PC-9 (cell line): ENCODE data around the gene HAGHL. TPM values are rescaled to one million over a fixed set of nuclear protein-coding genes. Genes with fewer than 3 reads are reported as not detected.

Experiments
- BruUV-seq: library from RNA; stranded (reverse); fragments of 400-500 nt; replicated peaks from 2 replicates; lab custom pipeline; 2021; lab: Mats Ljungman, UMichigan
- CTCF ChIA-PET: fragments of 300-600 bp; sonication (Branson Sonifier 250); formaldehyde crosslinking; loops from one replicate; lab custom pipeline; 2022; ENCODE audit warnings: antibody characterized with exemption; lab: Charles Lee
- POLR2A ChIA-PET: fragments of 300-600 bp; sonication (Branson Sonifier 250); formaldehyde crosslinking; loops from one replicate; lab custom pipeline; 2022; ENCODE audit warnings: antibody characterized with exemption; ENCODE audit not compliant: unreplicated experiment; lab: Charles Lee
- DNase-seq, 2 experiments: peaks; one replicate each; pipeline versions ENCODE4 v3.0.0 to v3.0.0-alpha.2; 2015 to 2022; ENCODE audit warnings: mixed read lengths in 1 of 2
- H2AFZ ChIP-seq: fragments of 200-600 bp; sonication (generic); 2 replicates; pipeline ENCODE4 v1.8.1; 2017; ENCODE audit warnings: antibody characterized with exemption
- H3F3A ChIP-seq: fragments of 200-600 bp; sonication (generic); 2 replicates; pipeline ENCODE4 v1.8.1; 2017; ENCODE audit warnings: antibody characterized with exemption, mild to moderate bottlenecking, low read depth; ENCODE audit not compliant: insufficient read depth
- H3K27ac ChIP-seq: fragments of 200-600 bp; sonication (generic); 2 replicates; pipeline ENCODE4 v1.6.1; 2016; ENCODE audit warnings: mixed run types
- H3K27me3 ChIP-seq: fragments of 200-600 bp; sonication (generic); 2 replicates; pipeline ENCODE4 v1.6.1; 2016; ENCODE audit warnings: low read depth, mixed run types; ENCODE audit not compliant: insufficient read depth
- H3K36me3 ChIP-seq: fragments of 200-600 bp; sonication (generic); 2 replicates; pipeline ENCODE4 v1.6.1; 2016; ENCODE audit warnings: low read depth, mixed run types
- H3K4me1 ChIP-seq: fragments of 200-600 bp; sonication (generic); replicated peaks from 2 replicates; pipeline ENCODE4 v1.6.1; 2016; ENCODE audit warnings: mixed run types; ENCODE audit not compliant: insufficient read depth
- H3K4me2 ChIP-seq: fragments of 200-600 bp; sonication (generic); 2 replicates; pipeline ENCODE4 v1.6.1; 2017; ENCODE audit warnings: mixed run types
- H3K4me3 ChIP-seq: fragments of 200-600 bp; sonication (generic); 2 replicates; pipeline ENCODE4 v1.6.1; 2016; ENCODE audit warnings: mixed run types
- H3K79me2 ChIP-seq: fragments of 200-600 bp; sonication (generic); 2 replicates; pipeline ENCODE4 v1.6.1; 2017; ENCODE audit warnings: low read depth, mixed run types
- H3K9me2 ChIP-seq: fragments of 200-600 bp; sonication (generic); 2 replicates; pipeline ENCODE4 v1.8.1; 2017; ENCODE audit warnings: mild to moderate bottlenecking; ENCODE audit not compliant: insufficient read depth
- H3K9me3 ChIP-seq: fragments of 200-600 bp; sonication (generic); 2 replicates; pipeline ENCODE4 v1.8.1; 2016; ENCODE audit warnings: low read depth; ENCODE audit not compliant: insufficient read depth
- H4K20me1 ChIP-seq: fragments of 200-600 bp; sonication (generic); 2 replicates; pipeline ENCODE4 v1.8.1; 2017; ENCODE audit not compliant: insufficient read depth
- EZH2 ChIP-seq: fragments of 200-600 bp; sonication (generic); IDR thresholded peaks from 2 replicates; pipeline ENCODE4 v1.8.0; 2017; ENCODE audit warnings: antibody characterized with exemption, low read depth
- intact Hi-C: fragments of 100-400 bp; cut with micrococcal nuclease; formaldehyde crosslinking; loops from one replicate; pipeline ENCODE4 v1.10.0; 2022; ENCODE audit not compliant: unreplicated experiment
- total RNA-seq: library from RNA; stranded (reverse); gene quantifications from 2 replicates; pipeline ENCODE4 v1.2.3, GENCODE V29; 2021
- TF ChIP-seq, protein P1 (sequence below): fragments of 200-600 bp; sonication (generic); conservative IDR thresholded peaks from 2 replicates; pipeline ENCODE4 v1.6.1; 2017; ENCODE audit warnings: mixed run types, antibody characterized with exemption, mild to moderate bottlenecking, moderate library complexity

The HAGHL gene
- total RNA-seq, 1 experiment from 2014 or later = 31.0 TPM

DNA sequence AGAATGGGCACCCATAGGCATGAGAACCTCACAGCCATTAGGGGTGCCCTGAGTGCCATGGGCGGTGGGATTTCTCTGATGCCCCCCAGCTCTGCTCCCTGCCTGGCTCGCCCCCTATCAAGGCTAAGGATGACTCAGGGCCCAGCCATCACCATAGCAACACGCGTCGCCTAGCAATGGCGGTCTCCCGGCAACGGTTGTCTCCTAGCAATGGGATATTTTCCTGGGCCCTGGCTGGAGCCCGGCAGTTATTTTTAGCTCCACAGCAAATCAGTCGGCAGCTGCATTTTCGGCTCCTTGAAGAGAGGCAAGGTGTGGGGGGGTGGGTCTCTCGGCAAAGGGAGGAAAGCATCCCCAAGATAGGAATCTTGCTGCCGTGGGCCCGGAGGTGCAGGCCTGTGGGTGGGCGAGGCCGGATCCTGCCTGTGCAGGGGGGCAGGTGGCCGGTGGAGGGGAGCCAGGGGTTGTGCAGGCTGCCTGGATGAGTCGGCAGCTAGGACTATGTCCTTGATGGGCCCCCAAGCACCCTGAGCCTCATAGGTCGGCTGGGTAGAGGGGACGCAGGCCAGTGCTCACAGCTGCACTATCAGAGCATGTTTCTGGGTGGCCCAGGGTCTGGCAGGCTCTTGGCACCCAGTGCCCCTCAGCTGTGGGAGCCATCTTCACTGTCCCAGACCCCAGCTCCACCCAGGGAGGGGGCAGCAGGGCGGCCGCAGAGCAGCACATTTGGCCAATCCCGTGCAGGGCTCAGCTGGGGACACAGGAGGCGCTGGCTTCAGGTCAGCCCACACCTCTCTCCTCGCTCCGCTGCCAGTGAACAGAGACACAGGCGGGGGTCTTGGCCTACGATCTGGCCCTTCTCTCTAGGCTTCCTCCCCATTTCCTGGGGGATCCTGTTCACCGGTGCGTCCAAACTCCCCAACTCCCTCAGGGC, 17.1 kb upstream of the HAGHL start:
- H3K36me3 ChIP-seq = no peaks in the 10 kb centered on the region
- no peak overlapping the region for H2AFZ ChIP-seq
- no peaks in the 10 kb centered on the region for H4K20me1 ChIP-seq
- no peaks in the 10 kb centered on the region for H3K9me3 ChIP-seq
- BruUV-seq = no TSS peak
- H3K4me2 ChIP-seq = no peak overlapping the region
- H3K4me1 ChIP-seq = peaks cover 25% of the 10 kb centered on the region
- H3K27me3 ChIP-seq = peaks cover 47% of the 10 kb centered on the region
- no peaks in the 10 kb centered on the region for H3K79me2 ChIP-seq
- intact Hi-C loops = loop anchor here (5.0 kb wide), 1 partner anchor 262 kb away; the partner anchor contains the start of gene LMF1
- peak; percentile 66 for DNase-seq
- H3K9me2 ChIP-seq = no peaks in the 10 kb centered on the region
- TF ChIP-seq, protein P1, sequence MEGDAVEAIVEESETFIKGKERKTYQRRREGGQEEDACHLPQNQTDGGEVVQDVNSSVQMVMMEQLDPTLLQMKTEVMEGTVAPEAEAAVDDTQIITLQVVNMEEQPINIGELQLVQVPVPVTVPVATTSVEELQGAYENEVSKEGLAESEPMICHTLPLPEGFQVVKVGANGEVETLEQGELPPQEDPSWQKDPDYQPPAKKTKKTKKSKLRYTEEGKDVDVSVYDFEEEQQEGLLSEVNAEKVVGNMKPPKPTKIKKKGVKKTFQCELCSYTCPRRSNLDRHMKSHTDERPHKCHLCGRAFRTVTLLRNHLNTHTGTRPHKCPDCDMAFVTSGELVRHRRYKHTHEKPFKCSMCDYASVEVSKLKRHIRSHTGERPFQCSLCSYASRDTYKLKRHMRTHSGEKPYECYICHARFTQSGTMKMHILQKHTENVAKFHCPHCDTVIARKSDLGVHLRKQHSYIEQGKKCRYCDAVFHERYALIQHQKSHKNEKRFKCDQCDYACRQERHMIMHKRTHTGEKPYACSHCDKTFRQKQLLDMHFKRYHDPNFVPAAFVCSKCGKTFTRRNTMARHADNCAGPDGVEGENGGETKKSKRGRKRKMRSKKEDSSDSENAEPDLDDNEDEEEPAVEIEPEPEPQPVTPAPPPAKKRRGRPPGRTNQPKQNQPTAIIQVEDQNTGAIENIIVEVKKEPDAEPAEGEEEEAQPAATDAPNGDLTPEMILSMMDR = no peak
- no peak for TF ChIP-seq EZH2
- no peak overlapping the region for H3K27ac ChIP-seq
- H3F3A ChIP-seq = peaks cover 30% of the 10 kb centered on the region
- ChIA-PET POLR2A (no interaction called here), CTCF (no interaction called here)
- no peak overlapping the region for H3K4me3 ChIP-seq

DNA sequence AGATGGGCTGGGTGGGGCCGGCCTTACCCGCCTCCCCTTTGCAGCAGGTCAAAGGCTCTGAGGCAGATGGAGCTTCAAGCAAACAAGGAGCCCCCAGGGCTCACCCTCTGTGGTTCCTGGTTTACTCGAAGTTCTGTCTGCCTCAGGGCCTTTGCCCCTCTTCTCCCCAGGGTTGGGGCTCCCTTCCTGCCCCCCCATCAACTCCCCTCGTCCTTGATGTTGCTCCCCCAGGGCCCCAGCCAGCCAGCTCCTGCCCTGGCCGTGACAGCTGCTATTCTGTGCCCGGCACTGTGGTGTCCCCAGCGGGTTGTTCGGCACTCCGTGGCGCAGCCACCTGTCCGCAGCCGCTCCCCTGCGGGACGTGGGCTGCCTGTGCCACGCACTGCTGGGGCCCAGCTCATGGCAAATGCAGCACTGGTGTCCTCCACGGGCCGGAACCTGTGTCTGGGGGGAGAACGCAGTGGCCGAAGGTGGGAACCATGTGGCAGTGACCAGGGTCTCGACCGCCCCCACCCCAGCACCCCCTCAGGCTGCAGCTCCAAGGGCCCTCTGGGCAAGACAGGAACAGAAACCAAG, 16.3 kb upstream of the HAGHL start:
- Histone ChIP-seq H4K20me1 (no peaks in the 10 kb centered on the region), H3K4me1 (peaks cover 25% of the 10 kb centered on the region), H3K4me3 (no peak overlapping the region), H3F3A (peaks cover 30% of the 10 kb centered on the region), H2AFZ (no peak overlapping the region), H3K27ac (no peak overlapping the region), H3K79me2 (no peaks in the 10 kb centered on the region), H3K27me3 (peaks cover 46% of the 10 kb centered on the region), H3K4me2 (no peak overlapping the region), H3K9me3 (no peaks in the 10 kb centered on the region), H3K9me2 (no peaks in the 10 kb centered on the region), H3K36me3 (no peaks in the 10 kb centered on the region)
- DNase-seq = no peak
- intact Hi-C loops = loop anchor here (5.0 kb wide), 1 partner anchor 262 kb away; the partner anchor contains the start of gene LMF1
- ChIA-PET POLR2A (no interaction called here), CTCF (no interaction called here)
- no TSS peak for BruUV-seq
- TF ChIP-seq, protein P1 = no peak
- no peak for TF ChIP-seq EZH2

DNA sequence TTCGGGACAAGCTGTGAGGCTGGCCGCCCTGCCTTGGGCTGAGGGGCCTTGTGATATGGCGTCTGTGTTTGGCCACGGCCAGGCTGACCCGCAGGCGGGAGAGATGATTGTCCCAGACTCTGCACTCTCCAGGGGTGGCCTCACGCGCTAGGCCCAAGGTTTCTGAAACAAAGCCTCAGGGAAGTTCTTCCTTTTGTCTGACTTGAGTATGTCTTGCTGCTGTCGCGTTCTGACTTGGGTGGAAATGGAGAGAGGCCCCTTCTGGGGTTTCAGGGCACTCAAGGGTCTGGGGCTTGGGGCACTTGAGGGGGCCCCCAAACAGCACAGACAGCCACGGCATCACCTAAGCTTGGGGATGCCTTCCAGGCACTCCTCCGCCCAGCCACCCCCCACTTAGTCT, 15.8 kb upstream of the HAGHL start:
- Histone ChIP-seq H3K4me3 (no peak overlapping the region), H3K9me2 (no peaks in the 10 kb centered on the region), H3K79me2 (no peaks in the 10 kb centered on the region), H4K20me1 (no peaks in the 10 kb centered on the region), H3K4me1 (peaks cover 29% of the 10 kb centered on the region), H3K27me3 (peaks cover 46% of the 10 kb centered on the region), H3F3A (peaks cover 32% of the 10 kb centered on the region), H3K4me2 (no peak overlapping the region), H3K9me3 (no peaks in the 10 kb centered on the region), H3K27ac (no peak overlapping the region), H3K36me3 (no peaks in the 10 kb centered on the region), H2AFZ (no peak overlapping the region)
- no peak for DNase-seq
- no TSS peak for BruUV-seq
- TF ChIP-seq, protein P1 = no peak
- TF ChIP-seq EZH2 = no peak
- CTCF ChIA-PET = no interaction called here
- POLR2A ChIA-PET = no interaction called here
- intact Hi-C loops = loop anchor here (5.0 kb wide), 1 partner anchor 261 kb away; the partner anchor contains the start of gene LMF1
